Ishikawa (cell line): ENCODE results near the gene PTPN22.

ENCODE experiments used
- CEBPB ChIP-seq: IDR thresholded peaks from 2 replicates; pipeline ENCODE4 v1.6.1; 2012
- CREB1 ChIP-seq: IDR thresholded peaks from 2 replicates; pipeline ENCODE4 v1.6.1; 2012; ENCODE audit warnings: low read depth
- EGR1 ChIP-seq: IDR thresholded peaks from 2 replicates; pipeline ENCODE4 v1.6.1; 2012
- EP300 ChIP-seq: IDR thresholded peaks from 2 replicates; pipeline ENCODE4 v1.6.1; 2012; ENCODE audit warnings: borderline replicate concordance
- FOXM1 ChIP-seq: IDR thresholded peaks from 2 replicates; pipeline ENCODE4 v1.6.1; 2012; ENCODE audit warnings: low read depth, borderline replicate concordance
- NFIC ChIP-seq: IDR thresholded peaks from 2 replicates; pipeline ENCODE4 v1.6.1; 2012
- RAD21 ChIP-seq: IDR thresholded peaks from 2 replicates; pipeline ENCODE4 v1.6.1; 2012; ENCODE audit warnings: low read depth
- TAF1 ChIP-seq: IDR thresholded peaks from 2 replicates; pipeline ENCODE4 v1.6.1; 2012; ENCODE audit warnings: low read depth, mild to moderate bottlenecking
- TCF12 ChIP-seq: IDR thresholded peaks from 2 replicates; pipeline ENCODE4 v1.6.1; 2012; ENCODE audit warnings: low read depth
- TEAD4 ChIP-seq: IDR thresholded peaks from 2 replicates; pipeline ENCODE4 v1.6.1; 2012
- YY1 ChIP-seq: IDR thresholded peaks from 2 replicates; pipeline ENCODE4 v1.6.1; 2012; ENCODE audit warnings: low read depth
- ZBTB7A ChIP-seq: IDR thresholded peaks from 2 replicates; pipeline ENCODE4 v1.6.1; 2012; ENCODE audit warnings: low read depth
- TF ChIP-seq, protein P1 (sequence below): IDR thresholded peaks from 2 replicates; pipeline ENCODE4 v1.6.1; 2012
- TF ChIP-seq, protein P2 (sequence below): IDR thresholded peaks from 2 replicates; pipeline ENCODE4 v1.6.1; 2012; ENCODE audit warnings: low read depth, mild to moderate bottlenecking
- TF ChIP-seq, protein P3 (sequence below): IDR thresholded peaks from 2 replicates; pipeline ENCODE4 v1.6.1; 2012

The PTPN22 gene

DNA sequence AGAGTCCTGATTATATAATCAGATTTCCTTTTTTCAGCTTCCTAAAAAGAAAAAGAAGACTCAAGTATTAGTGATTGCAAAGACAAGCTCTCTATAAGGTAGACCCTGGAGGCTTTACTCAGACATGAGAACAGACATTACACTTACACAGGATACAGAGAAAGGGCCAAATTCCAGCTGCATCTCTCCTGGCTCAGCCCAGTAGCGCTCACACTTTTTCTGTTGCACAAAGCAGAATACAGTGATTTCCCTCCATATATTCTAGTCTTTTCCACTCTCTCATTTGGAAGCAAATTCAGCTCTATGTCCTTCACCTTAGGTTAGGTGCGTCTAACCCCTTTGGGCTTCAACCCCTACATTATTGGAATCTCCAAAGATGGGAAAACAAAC lies 15.1 kb downstream of the PTPN22 start:
- TF ChIP-seq TCF12 = no peak
- TF ChIP-seq, protein P1, sequence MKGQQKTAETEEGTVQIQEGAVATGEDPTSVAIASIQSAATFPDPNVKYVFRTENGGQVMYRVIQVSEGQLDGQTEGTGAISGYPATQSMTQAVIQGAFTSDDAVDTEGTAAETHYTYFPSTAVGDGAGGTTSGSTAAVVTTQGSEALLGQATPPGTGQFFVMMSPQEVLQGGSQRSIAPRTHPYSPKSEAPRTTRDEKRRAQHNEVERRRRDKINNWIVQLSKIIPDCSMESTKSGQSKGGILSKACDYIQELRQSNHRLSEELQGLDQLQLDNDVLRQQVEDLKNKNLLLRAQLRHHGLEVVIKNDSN = no peak
- TF ChIP-seq CREB1 = no peak
- no peak for TF ChIP-seq YY1
- no peak for TF ChIP-seq TEAD4
- TF ChIP-seq TAF1 = no peak
- no peak for TF ChIP-seq ZBTB7A
- no peak for TF ChIP-seq EP300
- TF ChIP-seq EGR1 = no peak
- no peak for TF ChIP-seq CEBPB
- TF ChIP-seq RAD21 = no peak
- TF ChIP-seq, protein P2, sequence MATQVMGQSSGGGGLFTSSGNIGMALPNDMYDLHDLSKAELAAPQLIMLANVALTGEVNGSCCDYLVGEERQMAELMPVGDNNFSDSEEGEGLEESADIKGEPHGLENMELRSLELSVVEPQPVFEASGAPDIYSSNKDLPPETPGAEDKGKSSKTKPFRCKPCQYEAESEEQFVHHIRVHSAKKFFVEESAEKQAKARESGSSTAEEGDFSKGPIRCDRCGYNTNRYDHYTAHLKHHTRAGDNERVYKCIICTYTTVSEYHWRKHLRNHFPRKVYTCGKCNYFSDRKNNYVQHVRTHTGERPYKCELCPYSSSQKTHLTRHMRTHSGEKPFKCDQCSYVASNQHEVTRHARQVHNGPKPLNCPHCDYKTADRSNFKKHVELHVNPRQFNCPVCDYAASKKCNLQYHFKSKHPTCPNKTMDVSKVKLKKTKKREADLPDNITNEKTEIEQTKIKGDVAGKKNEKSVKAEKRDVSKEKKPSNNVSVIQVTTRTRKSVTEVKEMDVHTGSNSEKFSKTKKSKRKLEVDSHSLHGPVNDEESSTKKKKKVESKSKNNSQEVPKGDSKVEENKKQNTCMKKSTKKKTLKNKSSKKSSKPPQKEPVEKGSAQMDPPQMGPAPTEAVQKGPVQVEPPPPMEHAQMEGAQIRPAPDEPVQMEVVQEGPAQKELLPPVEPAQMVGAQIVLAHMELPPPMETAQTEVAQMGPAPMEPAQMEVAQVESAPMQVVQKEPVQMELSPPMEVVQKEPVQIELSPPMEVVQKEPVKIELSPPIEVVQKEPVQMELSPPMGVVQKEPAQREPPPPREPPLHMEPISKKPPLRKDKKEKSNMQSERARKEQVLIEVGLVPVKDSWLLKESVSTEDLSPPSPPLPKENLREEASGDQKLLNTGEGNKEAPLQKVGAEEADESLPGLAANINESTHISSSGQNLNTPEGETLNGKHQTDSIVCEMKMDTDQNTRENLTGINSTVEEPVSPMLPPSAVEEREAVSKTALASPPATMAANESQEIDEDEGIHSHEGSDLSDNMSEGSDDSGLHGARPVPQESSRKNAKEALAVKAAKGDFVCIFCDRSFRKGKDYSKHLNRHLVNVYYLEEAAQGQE = no peak
- no peak for TF ChIP-seq NFIC
- no peak for TF ChIP-seq FOXM1
- TF ChIP-seq, protein P3, sequence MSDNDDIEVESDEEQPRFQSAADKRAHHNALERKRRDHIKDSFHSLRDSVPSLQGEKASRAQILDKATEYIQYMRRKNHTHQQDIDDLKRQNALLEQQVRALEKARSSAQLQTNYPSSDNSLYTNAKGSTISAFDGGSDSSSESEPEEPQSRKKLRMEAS = no peak

DNA sequence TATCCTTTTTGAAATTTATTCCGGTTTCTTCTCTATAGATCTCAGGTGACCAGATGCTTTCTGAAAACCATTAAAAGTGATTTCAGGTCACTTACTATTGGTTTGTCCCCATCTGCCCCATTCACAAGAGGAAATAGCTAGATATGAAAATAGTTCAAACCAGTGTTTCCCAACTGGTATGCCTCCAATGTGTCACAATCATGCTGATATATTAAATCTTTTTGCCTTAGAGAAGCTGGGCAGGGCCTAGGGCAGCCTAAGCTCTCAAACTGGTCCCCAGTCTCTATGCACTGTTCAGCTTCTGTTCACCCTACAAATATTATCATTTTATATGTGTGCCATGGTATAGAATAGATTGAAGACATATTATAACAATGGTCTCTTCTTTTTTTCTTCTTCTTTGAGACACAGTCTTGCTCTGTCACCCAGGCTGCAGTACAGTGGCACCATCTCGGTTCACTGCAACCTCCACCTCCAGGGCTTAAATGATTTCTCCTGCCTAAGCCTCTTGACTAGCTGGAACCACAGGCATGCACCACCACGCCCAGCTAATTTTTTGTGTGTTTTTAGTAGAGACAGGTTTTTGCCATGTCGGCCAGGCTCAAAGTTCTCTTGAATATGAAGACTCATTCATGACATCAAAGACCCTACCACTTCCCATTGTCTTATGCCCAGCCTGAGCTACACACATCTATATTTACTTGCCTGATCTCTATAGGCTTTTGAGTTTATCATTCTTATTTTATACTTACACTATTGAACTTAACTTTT lies 15.7 kb downstream of the PTPN22 start:
- TF ChIP-seq, protein P1 = no peak
- no peak for TF ChIP-seq TAF1
- TF ChIP-seq CEBPB = no peak
- no peak for TF ChIP-seq CREB1
- TF ChIP-seq RAD21 = no peak
- no peak for TF ChIP-seq TEAD4
- no peak for TF ChIP-seq EGR1
- no peak for TF ChIP-seq YY1
- no peak for TF ChIP-seq EP300
- no peak for TF ChIP-seq FOXM1
- TF ChIP-seq TCF12 = no peak

DNA sequence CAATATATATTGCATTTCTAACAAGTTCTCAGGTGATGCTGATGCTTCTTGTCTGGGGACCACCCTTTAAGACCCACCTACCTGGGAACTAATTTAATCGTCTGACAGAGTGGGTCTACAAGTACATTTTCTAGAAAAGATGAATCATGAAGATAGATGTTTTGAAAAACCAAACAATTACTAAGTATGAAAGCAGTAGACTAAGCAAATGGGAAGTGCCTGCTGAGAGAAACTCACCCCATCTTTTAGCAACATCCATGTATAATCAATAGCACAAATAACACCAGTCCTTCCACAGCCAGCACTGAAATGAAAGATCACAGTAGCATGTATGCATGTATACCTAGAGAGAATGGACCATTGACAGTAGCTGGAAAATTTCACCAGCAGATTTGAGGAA lies 17.3 kb downstream of the PTPN22 start:
- no peak for TF ChIP-seq TEAD4
- TF ChIP-seq FOXM1 = no peak
- TF ChIP-seq TCF12 = no peak
- TF ChIP-seq RAD21 = no peak
- TF ChIP-seq, protein P2 = no peak
- no peak for TF ChIP-seq NFIC
- TF ChIP-seq YY1 = no peak
- TF ChIP-seq, protein P1 = no peak
- no peak for TF ChIP-seq CREB1
- no peak for TF ChIP-seq EGR1
- TF ChIP-seq EP300 = no peak
- no peak for TF ChIP-seq CEBPB
- TF ChIP-seq, protein P3 = no peak
- no peak for TF ChIP-seq TAF1
- TF ChIP-seq ZBTB7A = no peak

DNA sequence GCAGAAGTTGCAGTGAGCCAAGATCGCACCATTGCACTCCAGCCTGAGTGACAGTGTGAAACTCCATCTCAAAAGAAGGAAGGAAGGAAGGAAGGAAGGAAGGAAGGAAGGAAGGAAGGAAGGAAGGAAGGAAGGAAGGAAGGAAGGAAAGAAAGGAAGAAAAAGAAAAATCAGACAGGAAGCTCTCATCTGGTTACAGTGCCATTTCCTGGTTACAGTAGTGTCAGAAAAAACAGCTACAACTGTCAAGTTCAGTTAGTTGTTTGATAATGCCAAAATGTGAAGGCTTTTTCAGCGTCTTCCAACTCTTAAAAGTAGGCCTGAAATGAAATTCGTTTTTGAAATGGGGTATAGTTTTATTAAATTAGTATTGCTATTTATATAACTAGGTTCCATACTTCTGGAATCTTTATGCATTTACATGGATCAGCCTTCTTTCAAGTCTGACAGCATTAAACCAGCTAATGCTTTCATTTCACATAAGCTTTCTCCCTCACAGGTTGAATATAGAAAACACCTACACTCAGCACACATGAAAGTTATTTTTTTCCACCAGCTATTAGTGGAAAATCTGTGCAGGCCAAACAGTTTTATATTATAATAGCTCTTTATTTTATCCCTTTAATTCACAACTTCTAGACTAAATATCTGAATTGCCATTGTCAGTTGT lies 21.2 kb downstream of the PTPN22 start:
- TF ChIP-seq TCF12 = no peak
- TF ChIP-seq CEBPB = no peak

DNA sequence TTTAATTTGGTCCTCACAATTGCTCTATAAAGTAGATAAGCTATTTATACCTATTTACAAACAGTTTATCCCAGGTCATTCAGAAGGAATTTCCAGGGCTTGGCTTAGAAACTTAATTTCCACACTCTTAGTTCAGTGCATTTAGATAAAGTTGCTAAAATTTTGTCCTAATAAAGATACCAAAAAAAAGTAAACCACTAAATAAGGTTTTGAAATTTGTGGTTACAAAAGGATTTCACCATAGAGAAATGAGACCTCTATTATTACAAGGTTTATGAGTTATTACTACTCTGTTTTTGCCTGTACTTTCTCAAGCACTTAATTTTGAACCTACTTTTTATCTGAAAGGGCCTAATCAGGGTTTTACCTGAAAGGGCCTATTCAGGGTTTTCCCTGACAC lies 22.4 kb downstream of the PTPN22 start:
- TF ChIP-seq TCF12 (no peak), FOXM1 (no peak), YY1 (no peak)
- TF ChIP-seq, protein P3 = no peak
